GM19395 (cell line): ENCODE data around the gene CDKL4.
"Not testable (repeated sequence)": the region's sequence is repeated elsewhere in the genome, so short reads cannot be mapped to it uniquely, and the experiment has no call there.

Experiments
- ATAC-seq: cut with Tn5 transposase; IDR thresholded peaks from one replicate; pipeline ENCODE4 v1.9.1; 2021; ENCODE audit warnings: mild to moderate bottlenecking, moderate library complexity; ENCODE audit not compliant: unreplicated experiment

The CDKL4 gene

GRCh38 chr2:39145906-39146421 lies 97.8 kb downstream of the CDKL4 start:
- ATAC-seq: no peak

DNA sequence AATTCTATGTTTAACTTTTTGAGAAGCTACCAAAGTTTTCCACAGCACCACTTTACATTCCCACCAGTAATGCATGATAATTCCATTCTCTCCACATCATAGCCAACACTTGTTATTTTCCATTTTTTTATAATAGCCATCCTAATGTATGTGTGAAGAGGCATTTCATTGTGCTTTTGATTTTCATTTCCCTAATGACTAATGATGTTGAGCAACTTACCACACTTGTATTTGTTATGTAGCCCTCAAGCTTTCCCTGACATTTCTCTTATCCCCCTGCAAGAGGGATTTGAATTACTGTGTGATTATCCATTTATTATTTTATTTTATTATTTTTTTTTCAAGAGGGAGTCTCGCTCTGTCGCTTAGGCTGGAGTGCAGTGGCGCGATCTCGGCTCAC lies 99.4 kb downstream of the CDKL4 start:
- no peak for ATAC-seq

GRCh38 chr2:39142904-39143605 lies 100.7 kb downstream of the CDKL4 start:
- no peak for ATAC-seq

DNA sequence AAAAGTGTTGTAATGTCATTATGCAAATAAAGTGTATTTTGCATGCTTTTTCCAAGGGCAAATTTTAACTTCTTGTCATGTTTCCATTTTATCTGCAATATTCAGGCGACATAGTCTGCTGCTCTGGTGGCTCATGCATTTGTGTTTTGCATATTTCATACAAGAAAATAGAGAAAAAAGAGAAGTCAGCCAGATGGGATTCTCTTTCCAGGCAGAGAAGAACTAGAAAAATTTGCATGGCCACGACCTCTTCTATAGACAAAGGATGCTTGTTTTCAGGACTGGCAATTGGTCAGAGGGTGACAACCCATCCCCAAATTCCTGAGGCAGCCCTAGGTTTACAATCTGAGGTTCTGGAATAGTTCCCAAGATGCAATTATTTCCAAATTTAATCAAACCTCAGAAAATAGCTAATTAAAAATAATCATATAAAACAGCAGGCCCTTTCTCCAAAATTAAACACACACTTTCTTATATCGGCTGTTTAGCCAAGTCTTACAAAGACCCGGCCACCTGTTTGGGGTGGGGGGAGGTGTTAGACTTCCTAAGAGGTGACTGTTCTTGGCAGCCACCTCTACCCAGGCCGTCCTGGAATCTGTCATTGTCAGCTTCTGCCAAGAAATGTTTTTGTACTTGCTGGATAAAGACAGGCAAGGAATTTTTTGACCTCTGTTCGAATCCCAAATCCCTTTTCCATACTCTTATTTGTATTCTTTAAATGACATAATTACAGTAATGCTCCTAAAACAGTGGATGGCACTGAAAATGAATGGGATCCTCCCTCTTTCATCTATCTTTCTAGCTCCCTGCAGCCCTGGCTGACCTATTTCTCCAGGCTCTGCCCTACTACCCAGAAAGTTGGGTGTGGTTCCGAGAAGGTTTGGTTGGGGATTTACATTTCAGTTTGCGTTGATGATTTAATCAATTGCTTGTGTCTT lies 102.2 kb downstream of the CDKL4 start:
- ATAC-seq: peak; percentile 69

GRCh38 chr2:39140948-39141333 lies 102.8 kb downstream of the CDKL4 start:
- peak; percentile 21 for ATAC-seq

DNA sequence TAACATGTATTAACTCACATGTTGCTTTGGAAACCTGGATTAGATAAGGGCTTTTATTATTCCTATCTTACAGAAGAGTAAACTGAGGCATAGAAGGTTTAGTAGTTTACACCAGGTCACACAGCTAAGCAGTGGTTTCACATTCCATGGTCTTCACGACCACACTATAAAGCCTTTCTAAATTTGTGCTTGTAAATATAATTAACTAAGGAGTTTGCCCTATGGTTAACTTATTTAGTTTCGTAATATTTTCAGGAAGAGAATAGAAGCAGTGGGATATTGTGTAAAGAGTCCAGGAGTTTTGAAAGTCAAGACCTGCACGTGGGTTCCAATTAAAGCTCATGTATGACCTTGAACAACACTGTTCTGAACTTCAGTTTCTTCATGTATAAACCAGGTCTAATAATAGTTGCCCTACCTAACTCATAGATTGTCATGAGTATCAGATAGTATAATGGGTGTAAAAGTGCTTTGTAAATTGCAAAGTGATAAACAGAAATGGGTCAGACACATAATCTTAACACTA lies 103.4 kb downstream of the CDKL4 start:
- ATAC-seq: no peak

GRCh38 chr2:39139511-39140237 lies 104.1 kb downstream of the CDKL4 start:
- ATAC-seq: no peak

DNA sequence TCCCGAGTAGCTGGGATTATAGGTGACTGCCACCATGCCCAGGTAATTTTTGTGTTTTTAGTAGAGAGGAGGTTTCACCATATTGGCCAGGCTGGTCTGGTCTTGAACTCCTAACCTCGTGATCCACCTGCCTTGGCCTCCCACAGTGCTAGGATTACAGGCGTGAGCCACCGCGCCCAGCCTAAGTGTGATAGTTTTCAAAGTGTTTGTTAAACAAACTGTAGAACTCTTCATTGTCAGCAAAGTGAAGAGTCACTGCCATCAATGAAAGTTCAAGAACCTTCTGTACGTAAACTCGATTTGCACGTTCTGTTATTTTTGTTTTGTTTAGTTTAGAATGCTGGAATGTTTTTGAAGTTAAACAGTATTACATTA lies 104.9 kb downstream of the CDKL4 start:
- no peak for ATAC-seq

- ATAC-seq: not testable (repeated sequence)
These were observed 105.5 kb downstream of the CDKL4 start for GRCh38 chr2:39138187-39138836.

- no peak for ATAC-seq
These were observed 107.0 kb downstream of the CDKL4 start for GRCh38 chr2:39136799-39137198.

GRCh38 chr2:39135690-39136259 lies 108.0 kb downstream of the CDKL4 start:
- no peak for ATAC-seq

DNA sequence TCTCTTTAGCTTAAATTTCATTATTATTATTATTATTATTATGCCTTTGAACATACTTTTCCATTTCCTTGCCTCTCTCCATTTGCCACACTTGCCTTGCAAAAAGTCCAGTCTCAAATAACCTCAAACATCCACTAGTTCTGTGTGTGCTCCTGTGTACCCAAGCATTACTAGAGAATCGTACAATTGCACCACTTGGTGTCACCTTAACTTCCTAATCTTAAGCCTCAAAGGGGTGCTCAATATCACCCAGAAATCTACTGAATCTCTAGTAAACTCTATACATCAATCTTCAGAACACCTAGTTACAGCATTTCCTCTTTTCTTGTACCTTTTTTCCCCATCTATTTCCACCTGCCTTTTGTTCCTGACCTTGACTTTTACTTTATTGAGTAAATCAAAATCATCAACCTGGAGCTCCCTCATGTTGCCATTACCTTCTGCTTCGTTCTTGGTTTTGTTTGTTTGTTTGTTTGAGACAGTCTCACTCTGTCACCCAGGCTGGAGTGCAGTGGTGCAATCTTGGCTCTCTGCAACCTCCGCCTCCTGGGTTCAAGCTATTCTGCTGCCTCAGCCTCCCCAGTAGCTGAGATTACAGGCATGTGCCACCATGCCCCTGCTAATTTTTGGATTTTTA lies 110.4 kb downstream of the CDKL4 start:
- no peak for ATAC-seq

GRCh38 chr2:39128919-39129391 lies 114.8 kb downstream of the CDKL4 start:
- peak; percentile 62 for ATAC-seq

DNA sequence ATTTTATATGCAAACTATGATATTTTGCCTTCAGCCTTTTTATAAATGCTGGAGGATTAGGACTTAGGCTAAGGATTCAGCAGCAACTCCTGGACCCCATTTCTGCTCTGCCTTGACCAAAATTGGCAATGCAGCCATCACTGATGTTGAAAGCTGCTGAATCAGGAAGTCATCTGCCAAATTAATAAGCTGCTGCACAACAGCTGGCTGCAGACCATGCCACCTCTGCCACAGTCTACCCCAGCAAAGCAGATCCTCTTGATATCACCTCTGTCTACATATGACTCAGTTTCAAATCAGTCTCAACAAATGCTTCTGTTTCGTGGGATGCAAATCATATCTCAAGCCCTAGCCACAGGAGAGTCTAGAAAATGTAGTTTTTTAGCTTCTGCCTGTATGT lies 115.8 kb downstream of the CDKL4 start:
- peak; percentile 46 for ATAC-seq
